ENCODE measurements around the gene MLXIPL.
"Not testable (repeated sequence)": the region's sequence is repeated elsewhere in the genome, so short reads cannot be mapped to it uniquely, and the experiment has no call there.

MLXIPL gene

DNA sequence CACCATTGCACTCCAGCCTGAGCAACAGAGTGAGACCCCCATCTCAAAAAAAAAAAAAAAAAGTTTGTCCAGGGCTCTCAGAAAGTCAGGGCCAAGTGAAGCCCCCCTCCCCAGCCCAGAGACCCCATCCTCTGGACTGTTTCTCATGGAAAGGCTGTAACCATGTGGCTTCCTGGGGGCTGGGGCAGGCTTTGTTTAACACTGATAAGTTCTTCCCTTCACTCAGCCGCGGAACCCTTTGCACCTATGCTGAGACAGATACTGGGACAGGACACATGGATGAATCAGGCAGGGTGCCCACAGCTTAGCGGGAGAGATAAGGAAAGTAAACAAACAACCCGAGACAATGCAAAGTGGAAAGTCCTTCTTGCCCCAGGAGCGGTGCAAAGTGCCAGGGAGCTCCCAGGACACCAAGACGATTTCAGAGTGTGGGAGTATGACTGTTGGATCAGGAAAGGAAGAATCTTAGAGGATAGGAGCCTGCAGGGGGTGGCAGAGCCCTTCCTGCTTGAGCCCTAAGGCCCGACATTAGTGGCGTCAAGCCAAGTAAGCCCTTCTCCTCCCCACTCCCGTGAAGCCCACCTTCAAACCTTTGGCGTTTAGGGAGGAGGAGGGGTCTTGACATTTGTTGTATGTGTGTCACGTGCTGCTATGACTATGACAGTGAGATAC lies 11.6 kb downstream of the MLXIPL start:
- DNase-seq, result no peak

- DNase-seq, result no peak
These were observed 13.2 kb downstream of the MLXIPL start for GRCh38 chr7:73611017-73611555.

DNA sequence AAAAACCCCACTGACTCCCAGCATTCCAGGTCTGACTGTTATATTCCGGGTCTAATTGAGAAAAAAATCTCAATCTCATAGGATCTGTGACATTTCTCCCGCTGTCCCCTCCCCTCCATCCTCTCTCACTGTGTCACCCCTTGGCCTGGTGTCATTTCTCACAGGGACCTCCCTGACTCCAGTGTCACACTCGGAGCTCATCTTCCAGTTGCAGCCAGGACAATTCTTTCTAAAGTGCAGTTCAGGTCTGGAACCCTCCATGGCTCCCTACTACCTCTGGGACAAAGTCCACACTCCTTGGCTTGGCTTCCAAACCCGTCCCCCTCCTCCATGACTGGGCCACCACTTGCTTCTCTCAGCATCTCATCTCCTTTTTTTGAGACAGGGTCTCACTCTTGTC lies 14.2 kb downstream of the MLXIPL start:
- DNase-seq, result no peak

DNA sequence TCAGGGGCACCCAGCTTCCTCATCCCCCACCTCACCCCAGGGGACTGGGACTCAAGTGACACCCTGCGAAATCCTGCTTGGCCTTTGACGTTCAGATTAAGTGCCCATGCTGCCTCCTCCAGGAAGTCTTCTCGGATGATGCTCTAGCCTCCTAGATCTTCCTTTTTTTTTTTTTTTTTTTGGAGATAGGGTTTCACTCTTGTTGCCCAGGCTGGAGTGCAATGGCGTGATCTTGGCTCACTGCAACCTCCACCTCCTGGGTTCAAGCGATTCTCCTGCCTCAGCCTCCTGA lies 16.7 kb downstream of the MLXIPL start:
- not testable (repeated sequence) for DNase-seq

- peak; percentile 62 for DNase-seq
These were observed 17.3 kb downstream of the MLXIPL start for GRCh38 chr7:73606801-73607691.

DNA sequence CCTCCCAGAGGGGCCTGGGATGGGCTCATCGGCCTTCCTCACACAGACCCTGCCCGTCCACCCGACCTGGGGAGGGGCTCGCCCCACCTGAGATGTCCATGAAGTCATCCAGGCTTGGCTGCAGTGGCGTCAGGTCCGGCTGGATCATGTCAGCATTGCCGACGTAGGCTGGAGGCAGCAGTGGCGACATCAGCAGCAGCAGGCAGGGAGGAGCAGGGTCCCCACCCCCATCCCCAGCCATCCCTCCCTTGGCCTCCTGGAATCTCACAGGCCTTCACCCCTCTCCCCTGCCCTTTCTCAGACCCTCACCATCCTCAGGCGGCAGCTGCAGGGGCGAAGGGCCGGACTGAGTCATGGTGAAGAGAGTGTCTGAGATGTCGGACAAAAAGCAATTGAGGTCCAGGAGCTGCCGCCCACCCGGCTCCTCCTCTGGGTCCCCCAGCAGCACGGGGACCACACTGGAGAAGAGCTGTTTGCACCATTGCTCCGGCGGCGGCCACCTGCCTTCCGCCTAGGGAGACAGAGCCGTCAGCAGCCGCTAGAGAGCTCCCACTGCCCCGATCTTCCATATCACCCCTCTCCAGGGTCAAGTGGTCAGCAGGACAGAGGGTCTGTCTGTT lies 18.6 kb downstream of the MLXIPL start:
- DNase-seq, result no peak

DNA sequence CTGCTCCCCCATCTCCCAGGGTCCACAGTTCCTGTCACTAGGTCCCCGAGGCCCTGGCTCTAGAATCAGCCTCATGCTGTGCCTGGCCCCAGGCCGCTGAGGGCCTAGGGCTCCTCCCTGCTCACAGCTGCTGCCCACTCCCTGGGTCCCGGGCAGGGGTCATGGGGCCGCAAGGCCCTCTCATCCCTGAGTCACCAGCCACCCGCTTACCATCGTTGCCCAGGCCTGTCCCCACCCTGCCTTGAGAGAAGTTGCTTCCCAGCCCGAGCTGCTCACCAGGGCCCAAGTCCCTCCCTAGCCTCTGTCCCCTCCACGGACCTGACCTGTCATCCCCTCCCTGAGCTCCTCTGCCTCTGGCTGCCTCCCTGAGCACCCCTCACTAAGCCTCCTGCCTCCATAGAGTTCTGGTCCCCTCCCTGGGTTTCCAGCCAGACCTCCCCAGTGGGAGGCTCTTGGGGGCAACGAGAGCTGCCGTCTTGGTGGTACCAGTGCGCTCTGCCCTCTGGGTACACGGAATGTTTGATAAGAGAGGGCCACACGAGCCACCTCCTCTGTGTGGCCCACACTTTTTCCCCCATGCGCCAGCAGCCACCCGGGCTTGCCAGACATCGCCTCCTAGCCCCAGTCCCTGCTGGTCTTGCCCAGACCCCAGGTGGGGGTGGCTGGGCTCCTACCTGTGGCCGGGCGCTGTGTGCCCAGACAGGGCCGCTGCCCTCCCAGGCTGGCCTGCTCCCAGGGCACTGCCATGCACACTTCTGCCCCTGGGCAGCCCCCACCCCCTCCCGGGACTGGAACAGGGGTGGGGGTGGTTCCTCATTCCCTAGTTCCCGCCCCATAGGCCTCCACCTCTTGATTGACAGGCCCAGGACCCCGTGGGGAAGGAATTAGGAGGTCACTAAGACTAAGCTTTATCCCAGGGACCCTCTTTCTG lies 21.3 kb downstream of the MLXIPL start:
- no peak for DNase-seq

DNA sequence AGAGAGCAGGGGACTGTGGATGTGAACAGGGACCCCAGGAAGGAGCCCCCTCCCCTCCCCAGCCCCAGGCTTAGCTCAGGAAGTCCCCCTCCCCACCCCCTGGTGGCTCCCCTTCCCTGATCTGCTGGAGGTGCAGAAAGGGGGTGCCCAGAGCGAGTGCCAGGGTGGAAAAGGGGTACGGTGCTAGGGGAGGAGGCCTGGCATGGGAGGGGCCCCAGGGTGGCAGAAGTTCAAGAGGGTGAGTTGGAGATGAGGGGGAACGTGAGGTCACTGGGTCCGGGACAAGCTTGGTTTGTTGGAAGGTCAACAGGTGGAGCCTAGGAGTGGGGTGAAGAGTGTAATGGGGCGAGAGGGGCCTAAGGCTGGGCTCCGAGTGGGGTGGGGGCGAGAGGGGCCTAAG lies 24.4 kb downstream of the MLXIPL start:
- DNase-seq, result no peak

DNA sequence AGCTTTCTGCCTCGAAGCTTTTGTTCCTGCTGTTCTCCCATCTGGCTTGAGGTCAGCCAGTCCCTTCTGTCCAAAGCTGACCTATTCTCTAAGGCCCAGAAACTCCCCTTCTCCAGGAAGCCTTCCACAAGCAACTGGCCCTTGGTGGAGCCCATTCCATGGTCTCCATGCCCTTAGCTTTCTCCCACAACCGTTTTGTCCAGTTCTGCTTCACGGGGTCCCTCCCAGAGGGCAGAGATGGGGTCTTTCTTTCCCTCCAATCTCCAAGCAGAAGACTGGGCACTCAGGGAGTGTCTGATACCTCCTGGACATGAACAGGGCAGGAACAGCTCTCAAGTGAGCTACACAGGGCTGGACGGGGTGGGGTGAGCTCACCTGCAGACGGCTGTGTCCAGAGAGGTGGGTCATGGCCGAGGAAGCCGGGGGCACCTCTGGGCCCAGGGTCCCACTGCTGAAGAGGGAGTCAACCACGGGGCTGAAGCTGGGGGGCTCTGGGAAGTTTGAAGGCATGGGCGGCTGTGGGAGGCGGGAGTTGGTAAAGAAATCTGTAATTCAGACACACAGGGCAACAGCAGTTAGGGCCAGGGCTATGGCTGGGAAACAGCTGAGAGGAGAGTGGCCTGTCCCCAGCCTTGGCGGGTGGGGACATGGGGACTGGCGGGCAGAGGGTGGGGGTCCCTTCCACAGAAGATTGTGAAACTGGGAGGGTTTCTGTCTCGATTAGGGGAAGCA lies 25.0 kb downstream of the MLXIPL start:
- DNase-seq, result no peak

GRCh38 chr7:73597978-73598782 lies 26.1 kb downstream of the MLXIPL start:
- no peak for DNase-seq

GRCh38 chr7:73596191-73597065 lies 27.9 kb downstream of the MLXIPL start:
- no peak for DNase-seq

- no peak for DNase-seq
These were observed 29.0 kb downstream of the MLXIPL start for GRCh38 chr7:73595358-73595757.

GRCh38 chr7:73593207-73594045 lies 30.9 kb downstream of the MLXIPL start:
- DNase-seq, result no peak

DNA sequence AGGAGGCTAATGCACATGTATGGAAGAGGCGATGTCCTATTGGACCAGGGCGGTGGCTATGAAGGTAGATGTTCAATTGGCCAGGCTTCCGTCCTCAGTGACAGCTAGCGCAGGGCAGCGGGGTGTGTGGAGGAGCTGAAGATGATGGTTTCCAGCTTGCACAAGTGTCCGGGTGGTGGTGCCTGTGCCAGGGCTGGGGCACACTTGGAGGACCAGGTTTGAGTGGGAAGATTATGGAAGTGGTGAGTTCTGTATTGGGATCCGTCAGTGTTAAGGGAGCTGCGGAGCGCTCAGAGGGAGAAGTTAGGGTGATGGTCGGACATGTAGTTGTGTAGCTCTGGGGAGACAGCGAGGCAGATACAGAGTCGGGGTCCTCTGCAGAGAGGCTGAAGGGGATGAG lies 37.4 kb downstream of the MLXIPL start:
- no peak for DNase-seq

DNA sequence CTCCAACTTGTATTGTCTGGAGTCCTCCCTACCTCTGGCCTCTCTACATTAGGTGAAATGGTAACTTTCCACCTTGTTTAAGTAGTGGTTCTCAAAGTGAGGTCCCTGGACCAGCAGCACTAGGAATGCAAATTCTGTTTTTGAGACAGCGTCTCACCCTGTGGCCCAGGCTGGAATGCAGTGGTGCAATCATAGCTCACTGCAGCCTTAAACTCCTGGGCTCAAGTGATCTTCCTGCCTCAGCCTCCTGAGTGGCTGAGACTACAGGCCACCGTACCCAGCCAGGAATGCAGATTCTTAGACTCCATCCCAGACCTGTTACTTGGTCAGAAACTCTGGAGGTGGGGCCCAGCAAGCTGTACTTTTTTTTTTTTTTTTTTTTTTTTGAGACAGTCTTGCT lies 39.1 kb downstream of the MLXIPL start:
- DNase-seq, result no peak

DNA sequence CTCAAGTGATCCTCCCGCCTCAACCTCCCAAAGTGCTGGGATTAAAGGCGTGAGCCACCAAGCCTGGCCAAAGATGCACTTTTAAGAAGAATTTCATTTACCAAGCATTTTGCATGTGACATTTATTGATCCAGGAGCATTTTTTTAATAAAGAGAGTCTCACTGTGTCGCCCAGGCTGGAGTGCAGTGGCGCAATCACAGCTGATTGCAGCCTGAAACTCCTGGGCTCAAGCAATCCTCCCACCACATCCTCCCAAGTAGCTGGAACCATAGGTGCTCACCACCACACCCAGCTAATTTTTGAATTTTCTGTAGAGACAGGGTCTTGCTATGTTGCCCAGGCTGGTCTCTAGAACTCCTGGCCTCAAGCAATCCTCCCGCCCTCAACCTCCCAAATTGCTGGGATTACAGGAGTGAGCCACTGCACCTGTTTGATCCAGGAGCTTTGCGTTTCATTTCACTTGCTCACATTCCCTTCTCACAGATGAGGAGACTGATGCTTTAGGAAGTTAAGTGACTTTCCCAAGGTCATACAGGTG lies 41.6 kb downstream of the MLXIPL start:
- no peak for DNase-seq

DNA sequence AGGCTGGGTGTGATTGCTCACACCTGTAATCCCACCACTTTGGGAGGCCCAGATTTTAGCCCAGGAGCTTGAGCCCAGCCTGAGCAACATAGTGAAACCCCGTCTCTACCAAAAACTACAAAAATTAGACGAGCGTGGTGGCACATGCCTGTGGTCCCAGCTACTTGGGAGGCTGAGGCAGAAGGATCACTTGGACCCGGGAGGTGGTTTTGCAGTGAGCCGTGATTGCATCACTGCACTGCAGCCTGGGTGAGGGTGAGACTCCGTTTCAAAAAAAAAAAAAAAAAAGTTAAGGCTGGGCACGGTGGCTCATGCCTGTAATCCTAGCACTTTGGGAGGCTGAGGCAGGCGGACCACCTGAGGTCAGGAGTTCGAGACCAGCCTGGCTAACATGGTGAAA lies 43.3 kb downstream of the MLXIPL start:
- DNase-seq, result not testable (repeated sequence)

DNA sequence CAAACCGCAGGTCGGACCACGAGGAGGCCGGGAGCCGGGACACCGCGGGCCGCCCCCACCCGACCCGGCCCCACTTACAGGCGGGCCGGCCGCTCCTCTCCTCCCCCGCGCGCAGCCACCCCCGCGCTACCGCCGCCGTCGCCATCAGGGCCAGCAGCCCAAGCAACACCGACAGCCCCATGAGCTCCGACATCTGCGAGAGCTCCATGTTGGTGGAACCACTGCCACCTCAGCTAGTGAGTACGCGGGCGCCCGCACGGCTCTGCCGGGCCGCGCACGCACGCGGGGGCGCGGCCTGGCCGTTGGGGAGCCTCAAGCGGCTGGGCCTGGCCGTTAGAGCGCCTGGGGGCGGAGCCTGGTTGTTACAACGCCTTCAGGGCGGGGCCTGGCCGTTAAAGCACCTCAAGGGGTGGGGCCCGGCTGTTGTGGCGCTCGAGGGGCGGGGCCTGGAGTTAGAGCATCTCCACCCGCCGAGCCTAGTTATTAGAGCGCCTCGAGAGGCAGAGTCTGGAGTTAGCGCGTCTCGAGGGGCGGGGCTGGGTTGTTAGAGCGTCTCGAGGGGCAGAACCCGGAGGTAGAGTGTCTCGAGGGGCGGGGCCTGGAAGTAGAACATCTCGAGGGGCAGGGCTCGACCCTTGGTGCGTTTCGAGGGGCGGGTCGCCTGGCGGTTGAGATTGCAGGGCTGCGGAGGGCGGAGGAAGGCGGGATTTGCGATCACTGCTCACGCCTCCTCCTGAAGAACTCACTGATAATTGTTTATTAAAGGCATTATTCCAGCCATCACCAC lies 45.8 kb downstream of the MLXIPL start, which contains the start of gene TBL2:
TBL2 (minus strand) TSS at position 238 of the 787 bp plus-strand sequence; CDS start at position 208, 30 bp downstream.
- DNase-seq, result peak; percentile 99
